Stimulated activated CD4-positive, alpha-beta T cell treated with anti-CD3 and anti-CD28 coated beads, Interleukin-4, amount 100 ng/mL, for 24 hours (primary cell): ENCODE data around the gene SP2.
"Not testable (repeated sequence)": the region's sequence is repeated elsewhere in the genome, so short reads cannot be mapped to it uniquely, and the experiment has no call there.

Experiments
- DNase-seq: peaks from one replicate; pipeline ENCODE4 v3.0.0-alpha.2; 2020

The SP2 gene

DNA sequence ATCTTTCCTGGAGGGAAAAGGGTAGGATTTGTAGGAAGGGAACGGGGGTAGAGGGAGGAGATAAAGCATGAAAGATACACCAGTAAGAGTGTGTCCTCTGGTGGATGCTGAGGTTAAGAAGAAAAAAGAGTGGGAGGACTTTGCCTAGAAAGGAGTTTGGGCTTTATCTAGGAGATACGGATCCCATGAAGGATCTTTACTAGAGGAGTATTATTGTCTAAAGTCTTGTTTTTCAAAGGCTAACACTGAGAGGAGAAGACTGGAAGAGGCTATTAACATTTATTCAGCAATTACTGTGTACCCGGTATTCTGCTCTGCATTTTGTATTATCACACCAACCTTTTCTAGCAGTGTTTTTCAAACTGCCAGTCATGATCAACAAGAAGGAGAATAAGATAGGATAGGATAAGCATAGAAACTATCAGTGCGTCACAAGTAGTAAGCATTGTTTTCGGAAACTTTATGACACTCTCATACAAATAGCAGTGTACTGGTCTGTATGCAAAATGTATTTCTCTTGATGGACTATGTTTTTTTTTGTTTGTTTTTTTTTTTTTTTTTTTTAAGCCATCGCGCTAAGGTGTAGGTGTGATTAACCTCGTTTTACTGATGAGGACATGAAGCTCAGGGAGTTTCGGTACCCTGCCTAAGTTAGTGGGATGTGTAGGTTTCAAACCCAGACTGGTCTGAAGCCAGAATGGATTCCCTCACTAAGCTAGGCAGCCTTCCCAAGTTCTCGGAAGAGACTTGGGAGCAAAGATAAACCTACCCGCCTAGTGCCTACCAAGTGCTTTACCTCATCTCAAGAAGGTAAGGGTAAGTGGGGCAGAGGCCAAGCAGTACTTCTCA lies 1.3 kb upstream of the SP2 start:
- no peak for DNase-seq

GRCh38 chr17:47895347-47895855 lies 635 bp upstream of the SP2 start:
- peak; percentile 35 for DNase-seq

DNA sequence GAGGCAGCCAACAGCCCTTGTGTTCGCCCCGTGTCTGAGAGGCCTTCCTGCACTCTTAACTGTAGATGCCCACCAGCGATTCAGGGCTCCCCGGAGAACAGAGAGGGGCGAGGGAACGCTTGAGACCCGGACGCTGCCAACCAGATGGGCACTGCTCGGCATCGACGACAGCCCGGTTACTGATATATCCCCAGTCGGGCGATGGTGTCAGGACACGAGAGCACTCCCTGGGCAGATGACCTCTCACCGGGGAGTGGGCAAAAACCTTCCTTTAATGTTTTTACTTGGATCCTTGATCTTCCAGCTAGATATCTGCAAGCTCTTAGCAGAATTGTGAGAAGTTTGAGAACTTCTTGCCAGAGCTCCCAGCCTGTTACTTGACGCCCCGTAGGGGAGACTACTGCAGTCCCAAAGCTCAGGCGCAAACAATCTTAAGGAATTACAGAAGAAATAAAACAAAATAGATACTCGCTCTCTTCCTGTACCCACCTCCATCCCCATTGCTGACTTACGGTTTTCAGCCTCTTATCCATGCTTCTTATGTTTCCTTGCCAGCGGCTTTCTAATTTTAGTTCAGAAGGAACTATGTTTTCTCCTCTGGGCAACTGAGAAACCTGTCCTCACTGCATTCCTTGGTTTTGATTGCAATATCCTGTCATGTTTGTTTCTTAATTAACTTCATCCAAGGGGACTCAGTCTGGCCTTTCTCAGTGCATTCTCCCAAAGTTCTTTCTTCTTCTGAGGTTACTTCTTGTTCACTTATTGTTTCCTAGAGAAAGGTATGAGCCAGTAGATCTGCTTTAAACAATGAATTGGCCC lies 845 bp downstream of the SP2 start:
- DNase-seq = no peak

GRCh38 chr17:47897561-47897960 lies 1.5 kb downstream of the SP2 start:
- no peak for DNase-seq

GRCh38 chr17:47898241-47898640 lies 2.2 kb downstream of the SP2 start:
- no peak for DNase-seq

DNA sequence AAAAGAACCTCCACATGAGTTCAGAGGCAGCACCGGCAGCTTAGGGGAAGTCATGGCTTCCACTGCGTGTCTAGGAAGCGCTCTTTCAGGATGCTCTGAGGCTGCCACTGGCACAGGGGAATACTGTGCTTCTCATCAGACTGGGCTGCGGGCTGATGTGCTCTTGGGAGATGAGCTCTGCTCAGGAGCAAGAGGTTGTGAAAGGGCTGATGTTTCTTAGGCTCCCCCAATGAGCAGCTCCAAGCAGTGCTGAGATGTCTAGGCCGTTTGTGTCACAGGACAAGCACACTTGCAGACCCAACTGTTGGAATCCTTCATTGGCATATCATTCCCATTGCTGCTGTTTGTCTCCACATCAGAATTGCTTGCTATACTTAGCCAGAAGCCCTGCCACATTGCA lies 3.6 kb downstream of the SP2 start:
- DNase-seq = no peak

DNA sequence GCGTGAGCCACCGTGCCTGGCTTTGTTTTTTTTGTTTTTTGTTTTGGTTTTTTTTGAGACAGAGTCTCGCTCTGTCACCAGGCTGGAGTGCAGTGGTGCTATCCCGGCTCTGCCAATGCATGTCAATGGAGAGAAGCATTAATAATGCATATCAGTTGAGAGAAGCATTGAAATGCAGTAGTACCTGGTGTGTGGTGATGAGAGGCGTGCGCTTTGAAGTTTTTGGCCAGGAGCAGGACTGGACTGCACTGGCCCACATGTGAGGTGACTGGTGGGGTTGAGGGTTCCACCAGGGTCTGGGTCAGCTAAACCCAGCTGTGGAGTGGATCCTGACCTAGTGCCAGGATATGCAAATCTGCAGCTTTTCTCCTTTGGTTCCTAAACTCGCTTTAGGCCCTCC lies 5.4 kb downstream of the SP2 start:
- DNase-seq = no peak

GRCh38 chr17:47902039-47902744 lies 6.2 kb downstream of the SP2 start:
- no peak for DNase-seq

- no peak for DNase-seq
These were observed 9.2 kb downstream of the SP2 start for GRCh38 chr17:47905221-47905733.

- no peak for DNase-seq
These were observed 10.4 kb downstream of the SP2 start for GRCh38 chr17:47906443-47906842.

- no peak for DNase-seq
These were observed 12.0 kb downstream of the SP2 start for GRCh38 chr17:47907932-47908562.

DNA sequence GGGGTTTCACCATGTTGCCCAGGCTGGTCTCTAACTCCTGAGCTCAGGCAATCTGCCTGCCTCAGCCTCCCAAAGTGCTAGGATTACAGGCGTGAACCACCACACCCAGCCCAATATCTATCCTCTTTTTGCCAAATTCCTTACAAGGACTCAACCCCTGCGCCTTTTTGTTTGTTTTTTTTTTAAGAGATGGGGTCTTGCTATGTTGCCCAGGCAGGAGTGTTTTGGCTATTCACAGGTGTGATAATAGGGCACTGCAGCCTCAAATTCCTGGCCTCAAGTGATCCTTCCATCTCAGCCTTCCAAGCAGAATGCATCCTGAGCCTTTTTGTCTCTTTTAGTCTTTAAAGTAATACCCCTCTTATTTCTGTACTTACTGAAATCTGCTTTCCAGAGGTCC lies 17.0 kb downstream of the SP2 start:
- no peak for DNase-seq

- DNase-seq = no peak
These were observed 18.4 kb downstream of the SP2 start for GRCh38 chr17:47914306-47914948.

DNA sequence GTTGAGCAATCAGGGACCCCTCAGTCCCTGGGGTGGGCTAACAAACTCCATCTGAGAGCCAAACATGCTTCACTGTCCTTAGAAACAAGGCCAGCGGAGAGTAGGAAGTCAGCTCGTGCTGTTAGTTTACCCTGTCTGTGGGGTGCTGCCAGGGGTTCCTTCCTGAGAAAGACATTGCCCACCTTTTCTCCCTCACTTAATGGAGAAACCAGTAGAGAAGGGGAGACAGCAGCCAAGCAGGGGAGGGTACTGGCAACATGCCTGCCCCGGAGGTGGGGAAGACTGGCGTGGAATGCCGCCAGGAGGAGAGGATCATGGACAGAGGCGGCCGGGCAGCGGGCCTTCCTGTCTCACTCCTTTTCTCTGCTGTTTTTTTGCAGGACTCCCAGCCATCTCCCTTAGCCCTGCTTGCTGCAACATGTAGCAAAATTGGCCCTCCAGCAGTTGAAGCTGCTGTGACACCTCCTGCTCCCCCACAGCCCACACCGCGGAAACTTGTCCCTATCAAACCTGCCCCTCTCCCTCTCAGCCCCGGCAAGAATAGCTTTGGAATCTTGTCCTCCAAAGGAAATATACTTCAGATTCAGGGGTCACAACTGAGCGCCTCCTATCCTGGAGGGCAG lies 19.9 kb downstream of the SP2 start:
- DNase-seq = no peak

GRCh38 chr17:47916489-47917208 lies 20.6 kb downstream of the SP2 start:
- DNase-seq = no peak

GRCh38 chr17:47917581-47917980 lies 21.5 kb downstream of the SP2 start:
- no peak for DNase-seq

GRCh38 chr17:47918006-47918405 lies 22.0 kb downstream of the SP2 start:
- no peak for DNase-seq

DNA sequence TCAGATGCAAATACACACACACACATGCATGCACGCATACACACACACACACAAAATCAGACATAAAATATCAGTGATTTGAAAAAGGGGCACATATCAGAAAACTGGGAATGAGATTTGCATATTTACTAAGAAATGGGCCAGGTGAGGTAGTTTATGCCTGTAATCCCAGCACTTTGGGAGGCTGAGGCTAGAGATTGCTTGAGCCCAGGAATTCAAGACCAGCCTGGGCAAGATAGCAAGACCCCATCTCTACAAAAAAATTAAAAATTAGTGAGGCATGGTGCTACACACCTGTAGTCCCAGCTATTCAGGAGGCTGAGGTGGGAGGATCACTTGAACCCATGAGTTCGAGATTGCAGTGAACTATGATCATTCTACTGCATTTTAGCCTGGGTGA lies 23.0 kb downstream of the SP2 start:
- DNase-seq = no peak

DNA sequence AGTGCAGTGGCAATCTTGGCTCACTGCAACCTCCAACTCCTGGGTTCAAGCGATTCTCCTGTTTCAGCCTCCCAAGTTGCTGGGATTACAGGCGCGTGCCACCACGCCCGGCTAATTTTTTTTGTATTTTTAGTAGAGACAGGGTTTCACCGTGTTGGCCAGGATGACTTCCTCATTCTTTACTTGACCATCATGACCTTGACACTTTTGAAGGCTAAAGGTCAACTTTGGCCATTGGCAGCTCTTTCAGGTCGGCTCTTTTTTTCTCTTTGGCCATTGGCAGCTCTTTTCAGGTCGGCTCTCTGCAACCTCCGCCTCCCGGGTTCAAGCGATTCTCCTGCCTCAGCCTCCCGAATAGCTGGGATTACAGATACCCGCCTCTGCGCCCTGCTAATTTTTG lies 23.9 kb downstream of the SP2 start:
- DNase-seq = not testable (repeated sequence)

DNA sequence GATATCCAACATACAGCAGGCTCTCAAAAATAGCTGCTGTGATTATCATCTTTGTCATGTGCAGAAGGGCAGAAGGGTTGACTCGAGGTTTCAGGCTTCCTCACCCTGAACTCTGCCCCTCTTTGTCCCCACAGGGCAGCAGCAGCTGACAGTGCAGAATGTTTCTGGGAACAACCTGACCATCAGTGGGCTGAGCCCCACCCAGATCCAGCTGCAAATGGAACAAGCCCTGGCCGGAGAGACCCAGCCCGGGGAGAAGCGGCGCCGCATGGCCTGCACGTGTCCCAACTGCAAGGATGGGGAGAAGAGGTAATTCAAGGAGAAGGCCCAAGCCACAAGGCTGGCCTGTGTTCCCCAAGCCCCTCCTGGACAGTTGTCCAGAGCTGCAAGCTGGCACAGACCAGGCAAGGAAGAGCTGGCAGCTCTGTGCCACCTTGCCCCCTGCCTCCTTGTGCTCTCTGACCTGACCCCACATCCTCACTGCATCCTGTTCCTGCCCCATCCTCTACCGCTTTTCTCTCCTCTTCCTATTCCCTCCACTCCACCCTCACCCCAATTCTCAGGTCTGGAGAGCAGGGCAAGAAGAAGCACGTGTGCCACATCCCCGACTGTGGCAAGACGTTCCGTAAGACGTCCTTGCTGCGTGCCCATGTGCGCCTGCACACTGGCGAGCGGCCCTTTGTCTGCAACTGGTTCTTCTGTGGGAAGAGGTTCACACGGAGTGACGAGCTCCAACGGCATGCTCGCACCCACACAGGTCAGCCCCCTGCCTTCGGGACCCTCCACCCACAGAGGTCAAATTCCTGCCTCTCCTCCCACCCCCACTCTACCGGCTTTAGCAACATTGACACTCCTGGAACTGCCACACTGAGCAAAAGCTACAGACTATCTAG lies 29.0 kb downstream of the SP2 start:
- no peak for DNase-seq
